Stimulated activated CD4-positive, alpha-beta T cell treated with anti-CD3 and anti-CD28 coated beads, Interleukin-1b, Interleukin-23, amount 100 ng/mL, for 24 hours (primary cell): ENCODE results near the gene TAAR9.

Source experiments
- DNase-seq, 4 experiments: peaks; one replicate each; pipeline ENCODE4 v3.0.0-alpha.2; 2020; ENCODE audit warnings: low read depth in 4 of 4, low spot score in 1 of 4

The TAAR9 gene

GRCh38 chr6:132587424-132587823 is 49.3 kb downstream of the TAAR9 start:
- DNase-seq: no peak
